ENCODE measurements around the gene PROM1.

The PROM1 gene

DNA sequence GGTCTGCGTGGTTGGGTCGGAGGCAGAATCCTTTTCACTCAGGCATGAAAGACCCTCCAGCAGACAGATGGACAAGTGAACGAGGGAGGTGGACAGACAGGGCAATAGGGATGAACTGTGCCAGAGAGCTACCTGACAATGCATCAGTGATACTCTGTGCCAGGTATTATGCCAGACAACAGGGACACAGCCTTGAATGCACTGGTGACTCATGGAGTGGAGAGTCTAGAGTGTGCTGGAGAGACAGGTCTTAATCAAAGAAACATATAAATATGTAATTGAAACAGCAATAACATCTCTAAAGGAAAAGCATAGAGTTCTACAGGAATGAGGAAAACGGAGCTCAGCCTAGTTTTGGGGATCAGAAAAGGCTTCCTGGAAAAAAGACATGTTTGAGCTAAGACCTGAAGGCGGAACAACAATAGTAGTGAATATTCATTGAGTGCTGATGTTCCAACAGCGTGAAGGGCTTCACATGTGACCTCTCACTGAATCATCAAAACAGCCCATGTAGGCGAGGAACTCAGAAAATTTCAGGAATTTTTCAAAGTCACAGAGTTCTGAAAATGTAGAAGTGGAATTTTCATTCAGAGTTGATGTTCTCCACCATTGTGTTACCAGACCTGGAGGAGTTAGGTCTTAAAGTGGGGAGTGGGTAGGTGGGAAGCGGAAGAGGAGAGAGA lies 100.8 kb downstream of the PROM1 start:
- no peak overlapping the region for H3K4me3 ChIP-seq (ENCODE audit: low read depth, low read length)
- peak; percentile 57 for DNase-seq
- H3K27ac ChIP-seq = no peak overlapping the region
- no peaks in the 10 kb centered on the region for H3K36me3 ChIP-seq (replicated peaks)
- H3K27me3 ChIP-seq (replicated peaks) = no peaks in the 10 kb centered on the region
- TF ChIP-seq, protein P1, sequence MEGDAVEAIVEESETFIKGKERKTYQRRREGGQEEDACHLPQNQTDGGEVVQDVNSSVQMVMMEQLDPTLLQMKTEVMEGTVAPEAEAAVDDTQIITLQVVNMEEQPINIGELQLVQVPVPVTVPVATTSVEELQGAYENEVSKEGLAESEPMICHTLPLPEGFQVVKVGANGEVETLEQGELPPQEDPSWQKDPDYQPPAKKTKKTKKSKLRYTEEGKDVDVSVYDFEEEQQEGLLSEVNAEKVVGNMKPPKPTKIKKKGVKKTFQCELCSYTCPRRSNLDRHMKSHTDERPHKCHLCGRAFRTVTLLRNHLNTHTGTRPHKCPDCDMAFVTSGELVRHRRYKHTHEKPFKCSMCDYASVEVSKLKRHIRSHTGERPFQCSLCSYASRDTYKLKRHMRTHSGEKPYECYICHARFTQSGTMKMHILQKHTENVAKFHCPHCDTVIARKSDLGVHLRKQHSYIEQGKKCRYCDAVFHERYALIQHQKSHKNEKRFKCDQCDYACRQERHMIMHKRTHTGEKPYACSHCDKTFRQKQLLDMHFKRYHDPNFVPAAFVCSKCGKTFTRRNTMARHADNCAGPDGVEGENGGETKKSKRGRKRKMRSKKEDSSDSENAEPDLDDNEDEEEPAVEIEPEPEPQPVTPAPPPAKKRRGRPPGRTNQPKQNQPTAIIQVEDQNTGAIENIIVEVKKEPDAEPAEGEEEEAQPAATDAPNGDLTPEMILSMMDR (IDR thresholded peaks at IDR 0.05; ENCODE audit: low read depth, low read length, missing control alignments) = no peak
- in situ Hi-C loops (cut with HindIII; ENCODE audit: low pct_ligation_motif_present, low sequenced_read_pairs) = no loop called here

DNA sequence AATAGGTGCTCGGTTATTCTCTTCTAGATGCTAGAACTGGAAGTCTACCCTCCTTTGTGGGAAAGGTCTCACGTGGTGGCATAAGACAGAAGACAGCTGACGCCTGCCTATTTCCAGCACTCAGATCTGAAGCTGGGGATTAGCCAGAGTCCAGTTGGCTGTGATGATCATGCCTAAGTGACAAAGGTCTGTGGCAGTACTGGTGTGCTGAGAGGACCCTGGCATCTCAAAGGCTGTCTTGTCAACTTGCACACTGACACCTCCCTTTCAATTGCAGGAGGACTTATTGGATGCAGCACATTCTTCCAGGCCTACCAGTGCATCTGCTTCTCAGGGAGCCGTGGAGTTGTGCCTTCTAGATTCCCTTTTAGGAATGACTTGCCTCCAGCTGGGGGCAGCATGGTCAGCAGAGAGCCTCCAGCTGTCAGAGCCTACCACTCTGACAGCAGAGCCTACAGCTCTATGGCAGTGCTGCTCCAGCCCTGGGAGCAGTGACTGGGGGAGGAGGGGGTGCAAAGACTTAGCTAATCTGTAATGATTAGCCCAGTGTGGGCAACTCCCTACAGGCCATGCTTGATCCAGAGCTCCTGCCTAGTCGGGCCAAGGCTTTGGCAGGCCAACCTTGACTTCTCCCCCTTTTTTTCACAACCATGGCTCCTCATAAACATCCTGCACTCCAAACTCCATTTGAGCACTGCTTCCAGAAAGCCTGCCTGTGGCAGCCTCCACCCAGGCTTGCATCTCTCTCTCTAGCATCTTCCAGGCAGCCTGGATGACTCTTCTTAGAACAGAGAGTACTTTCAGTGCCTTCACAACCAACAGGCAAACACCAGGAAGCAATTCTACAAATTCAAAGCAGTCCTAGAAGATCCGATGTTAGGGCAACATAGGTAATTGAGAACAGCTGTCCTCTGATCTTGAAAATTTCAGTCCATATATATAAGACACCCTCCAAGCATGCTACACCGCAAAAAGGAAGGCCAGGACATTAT lies 107.1 kb downstream of the PROM1 start:
- DNase-seq = no peak
- no peak overlapping the region for H3K27ac ChIP-seq

DNA sequence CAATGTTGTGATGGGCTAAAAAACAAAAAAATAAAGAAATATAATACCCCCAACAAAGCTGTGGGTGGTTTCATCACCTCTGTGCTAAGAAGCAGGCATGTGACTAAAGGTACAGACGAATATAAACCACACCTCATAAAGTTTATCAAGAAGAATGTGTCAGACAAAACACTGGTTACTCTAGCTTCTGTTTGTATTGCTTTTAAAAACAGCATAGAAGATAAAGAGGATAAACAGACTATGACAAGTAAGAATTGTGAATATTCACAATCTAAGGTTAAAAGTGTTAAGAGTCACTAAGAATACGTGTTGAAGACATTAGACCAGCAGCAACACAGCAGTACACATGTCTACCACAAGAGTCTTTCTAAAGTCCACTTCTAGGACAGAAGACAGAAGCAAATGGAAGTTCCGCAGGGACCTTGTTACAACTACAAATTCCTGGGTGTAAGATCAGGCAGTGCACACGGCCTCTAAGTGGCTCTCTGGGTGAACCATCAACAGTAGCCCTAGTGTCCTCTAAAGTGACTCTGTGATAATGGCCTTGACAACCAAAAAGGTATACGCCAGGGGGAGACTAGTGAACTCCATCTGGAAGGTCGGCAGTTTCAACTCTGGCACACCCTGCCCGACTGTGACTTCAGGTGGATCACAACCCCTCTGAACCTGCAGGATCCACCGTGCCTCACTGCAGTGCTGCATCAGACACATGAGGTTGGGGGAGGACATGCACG lies 112.6 kb downstream of the PROM1 start:
- H3K4me3 ChIP-seq (ENCODE audit: low read depth, low read length) = no peak overlapping the region
- no peak for DNase-seq
- TF ChIP-seq, protein P1 (IDR thresholded peaks at IDR 0.05; ENCODE audit: low read depth, low read length, missing control alignments) = no peak
- H3K36me3 ChIP-seq (replicated peaks) = no peaks in the 10 kb centered on the region
- no peaks in the 10 kb centered on the region for H3K27me3 ChIP-seq (replicated peaks)
- H3K27ac ChIP-seq = no peak overlapping the region
- in situ Hi-C loops (cut with HindIII; ENCODE audit: low pct_ligation_motif_present, low sequenced_read_pairs) = no loop called here

More for the DNA sequence above, 107.1 kb downstream of the PROM1 start:
- no peaks in the 10 kb centered on the region for H3K36me3 ChIP-seq (replicated peaks)
- H3K4me3 ChIP-seq (ENCODE audit: low read depth, low read length) = no peak overlapping the region
- no peaks in the 10 kb centered on the region for H3K27me3 ChIP-seq (replicated peaks)
- TF ChIP-seq, protein P1 (IDR thresholded peaks at IDR 0.05; ENCODE audit: low read depth, low read length, missing control alignments) = peak; percentile 20
- in situ Hi-C loops (cut with HindIII; ENCODE audit: low pct_ligation_motif_present, low sequenced_read_pairs) = no loop called here

DNA sequence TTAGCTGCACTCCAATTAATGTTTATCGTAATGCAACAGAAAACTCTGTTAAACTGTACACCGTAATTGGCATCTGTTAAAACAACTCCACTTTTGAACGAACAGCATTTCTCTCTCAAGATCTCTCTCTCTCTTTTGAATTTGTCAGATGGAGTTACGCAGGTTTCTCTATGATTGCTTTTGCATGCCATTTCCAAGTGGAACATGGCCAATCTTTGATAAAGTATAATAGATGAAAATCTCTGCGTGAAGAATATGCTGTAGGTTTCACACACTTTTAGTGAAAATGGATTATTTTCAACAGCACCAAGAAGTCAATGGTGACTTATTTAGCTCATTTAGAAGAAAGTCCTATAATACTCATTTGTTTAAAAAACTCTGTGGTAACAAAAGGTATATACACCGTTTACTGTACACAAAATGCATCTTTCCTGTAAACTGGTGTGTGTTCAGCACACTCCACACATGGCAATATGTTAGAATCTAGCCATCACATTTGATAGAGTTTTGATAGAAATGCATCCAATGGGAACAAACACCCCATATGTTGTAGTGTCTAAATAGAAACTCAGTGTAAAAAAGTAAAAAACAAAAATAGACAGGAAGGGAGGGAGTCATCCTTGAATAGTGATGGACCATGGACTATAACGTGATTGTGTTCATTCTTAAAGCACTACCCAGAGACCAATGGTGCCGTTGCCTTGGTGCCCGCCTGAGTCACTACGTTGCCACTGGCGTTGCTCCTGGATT lies 115.1 kb downstream of the PROM1 start:
- Histone ChIP-seq H3K27ac (no peak overlapping the region), H3K4me3 (ENCODE audit: low read depth, low read length) (no peak overlapping the region), H3K36me3 (replicated peaks) (no peaks in the 10 kb centered on the region), H3K27me3 (replicated peaks) (no peaks in the 10 kb centered on the region)
- TF ChIP-seq, protein P1 (IDR thresholded peaks at IDR 0.05; ENCODE audit: low read depth, low read length, missing control alignments) = no peak
- DNase-seq = no peak
- in situ Hi-C loops (cut with HindIII; ENCODE audit: low pct_ligation_motif_present, low sequenced_read_pairs) = no loop called here

DNA sequence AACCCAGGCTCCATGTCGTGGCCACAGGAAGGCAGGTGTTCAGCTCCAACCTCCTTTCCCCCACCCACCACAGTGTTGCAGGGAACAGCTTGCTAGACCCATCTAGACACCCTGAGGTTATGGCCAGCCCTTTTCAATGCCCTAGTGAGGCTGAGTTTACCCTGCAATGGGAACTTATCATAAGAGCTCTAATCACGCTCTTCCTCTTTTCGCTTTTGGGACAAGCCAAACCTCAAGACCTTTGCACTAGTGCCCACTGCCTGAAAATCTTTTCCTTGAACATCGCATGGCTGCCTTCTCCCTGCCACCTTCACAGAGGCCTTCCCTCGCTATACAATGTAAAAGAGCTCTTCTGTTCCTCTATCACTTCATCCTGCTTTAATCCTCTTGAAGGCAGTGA lies 118.5 kb downstream of the PROM1 start:
- TF ChIP-seq, protein P1 (IDR thresholded peaks at IDR 0.05; ENCODE audit: low read depth, low read length, missing control alignments) = no peak
- DNase-seq = no peak
- H3K4me3 ChIP-seq (ENCODE audit: low read depth, low read length) = no peak overlapping the region
- H3K36me3 ChIP-seq (replicated peaks) = no peaks in the 10 kb centered on the region
- no peak overlapping the region for H3K27ac ChIP-seq
- in situ Hi-C loops (cut with HindIII; ENCODE audit: low pct_ligation_motif_present, low sequenced_read_pairs) = no loop called here
- no peaks in the 10 kb centered on the region for H3K27me3 ChIP-seq (replicated peaks)

Data from brain microvascular endothelial cell (primary cell).